RWPE1 (cell line): ENCODE measurements around the gene ASIC3.

Source experiments
- CTCF ChIA-PET: fragments of 350-600 bp; sonication (Branson Sonifier 250); formaldehyde crosslinking; extraction: SDS; loops from one replicate; lab custom pipeline; 2021; lab: Yijun Ruan, JAX
- POLR2A ChIA-PET: fragments of 400-600 bp; formaldehyde crosslinking; extraction: SDS; loops from one replicate; lab custom pipeline; 2020; ENCODE audit warnings: antibody characterized with exemption; ENCODE audit not compliant: low non-redundant PET; lab: Yijun Ruan, JAX
- DNase-seq: peaks from one replicate; pipeline ENCODE4 v3.0.0; 2012; ENCODE audit warnings: low spot score
- H3K27ac ChIP-seq: fragments of 450-650 bp; 2 replicates; pipeline ENCODE4 v1.5.1; 2017
- CTCF ChIP-seq: fragments of 450-650 bp; conservative IDR thresholded peaks from 2 replicates; pipeline ENCODE4 v1.5.1; 2017; ENCODE audit warnings: low read depth, mild to moderate bottlenecking

Gene ASIC3

GRCh38 chr7:151013356-151013732 lies 35.0 kb upstream of the ASIC3 start:
- no peak for DNase-seq
- ChIA-PET POLR2A (no interaction called here), CTCF (no interaction called here)
- H3K27ac ChIP-seq = no peak overlapping the region
- no peak for TF ChIP-seq CTCF

GRCh38 chr7:151013733-151014497 lies 34.4 kb upstream of the ASIC3 start:
- CTCF ChIA-PET = interaction anchor here (0.6 kb wide), 1 partner anchor 54 kb away, joined by 4 read pairs; no protein-coding TSS in a partner anchor
- no peak for DNase-seq
- no peak overlapping the region for H3K27ac ChIP-seq

GRCh38 chr7:151014950-151015349 lies 33.4 kb upstream of the ASIC3 start:
- DNase-seq = peak; percentile 61
- no peak for TF ChIP-seq CTCF
- CTCF ChIA-PET = no interaction called here
- POLR2A ChIA-PET = no interaction called here
- H3K27ac ChIP-seq = peak overlapping the region; percentile 14

More at GRCh38 chr7:151013733-151014497, 34.4 kb upstream of the ASIC3 start:
- peak; percentile 29; the same call in 1 of the 2 replicates for TF ChIP-seq CTCF
- POLR2A ChIA-PET = no interaction called here

- CTCF ChIA-PET = interaction anchor here (1.2 kb wide), 1 partner anchor 16 kb away, joined by 5 read pairs; no protein-coding TSS in a partner anchor
- POLR2A ChIA-PET = no interaction called here
- TF ChIP-seq CTCF = no peak
- no peak for DNase-seq
- H3K27ac ChIP-seq = no peak overlapping the region
These were observed 32.4 kb upstream of the ASIC3 start for GRCh38 chr7:151015967-151016366.

GRCh38 chr7:151016505-151016904 lies 31.8 kb upstream of the ASIC3 start:
- CTCF ChIA-PET = interaction anchor here (1.2 kb wide), 1 partner anchor 15 kb away, joined by 5 read pairs; no protein-coding TSS in a partner anchor
- H3K27ac ChIP-seq = no peak overlapping the region
- TF ChIP-seq CTCF = no peak
- no peak for DNase-seq
- POLR2A ChIA-PET = no interaction called here

GRCh38 chr7:151016942-151017341 lies 31.4 kb upstream of the ASIC3 start:
- no peak for DNase-seq
- H3K27ac ChIP-seq = no peak overlapping the region
- TF ChIP-seq CTCF = no peak
- CTCF ChIA-PET = interaction anchor here (0.5 to 1.4 kb wide), 3 partner anchors 15 to 562 kb away, joined by 3 to 5 read pairs (median 3); no protein-coding TSS in a partner anchor
- POLR2A ChIA-PET = no interaction called here
